HCT116 (cell line): Measurements from ENCODE around the gene IFIT3. TPM values are rescaled to one million over a fixed set of nuclear protein-coding genes. Genes with fewer than 3 reads are reported as not detected.

ENCODE experiments used
- ATAC-seq: fragments of 200-7000 bp; cut with Tn5 transposase; 2 replicates; pipeline ENCODE4 v1.9.1; 2020; ENCODE audit warnings: mild to moderate bottlenecking, moderate library complexity
- BruUV-seq: library from RNA; stranded (reverse); fragments of 400-500 nt; replicated peaks from 2 replicates; lab custom pipeline; 2021; lab: Mats Ljungman, UMichigan
- CTCF ChIA-PET: fragments of 300-600 bp; sonication (Branson Sonifier 250); formaldehyde crosslinking; loops from one replicate; lab custom pipeline; 2021; ENCODE audit warnings: antibody characterized with exemption; lab: Charles Lee
- POLR2A ChIA-PET: fragments of 300-600, 350-600 bp; sonication (Branson Sonifier 250); formaldehyde crosslinking; loops from one replicate; lab custom pipeline; 2021; ENCODE audit warnings: antibody characterized with exemption; lab: Charles Lee
- RAD21 ChIA-PET, 2 experiments: fragments of 300-600 bp; sonication (Branson Sonifier 250); formaldehyde crosslinking; loops; one replicate each; lab custom pipeline; 2023; ENCODE audit warnings: low total read pairs in 2 of 2; ENCODE audit not compliant: uncharacterized antibody in 2 of 2, unreplicated experiment in 2 of 2, low non-redundant PET in 1 of 2; lab: Charles Lee
- DNase-seq: peaks from one replicate; pipeline ENCODE4 v3.0.0-alpha.2; 2010; ENCODE audit warnings: low read depth, low spot score
- H2AFZ ChIP-seq: fragments of 200-600 bp; shearing (Covaris generic), sonication (generic); 2 replicates; pipeline ENCODE4 v1.6.1; 2017; ENCODE audit warnings: low read depth, mixed run types, mixed read lengths, antibody characterized with exemption, low read length; ENCODE audit not compliant: poor library complexity, severe bottlenecking
- H3K27ac ChIP-seq: 2 replicates; pipeline ENCODE4 v1.5.1; 2012; ENCODE audit warnings: low read depth, low read length
- H3K27me3 ChIP-seq: fragments of 200-600 bp; sonication (generic); 2 replicates; pipeline ENCODE4 v1.6.1; 2016; ENCODE audit warnings: mixed run types, low read length, mixed read lengths; ENCODE audit not compliant: insufficient read depth
- H3K36me3 ChIP-seq, 2 experiments: fragments of 200-500 bp in 1 of 2; fragments of 200-600 bp in 1 of 2; sonication (Bioruptor generic) in 1 of 2; sonication (generic) in 1 of 2; 2 replicates each; pipeline versions ENCODE4 v1.5.1 to v1.6.1; 2014 to 2016; ENCODE audit warnings: low read length in 2 of 2, inconsistent platforms in 1 of 2, mixed read lengths in 1 of 2, mixed run types in 1 of 2; ENCODE audit not compliant: insufficient read depth in 2 of 2, control insufficient read depth in 1 of 2
- H3K4me1 ChIP-seq, 2 experiments: fragments of 200-600 bp in 1 of 2; sonication (generic) in 1 of 2; 2 replicates each; pipeline versions ENCODE4 v1.5.1 to v1.6.1; 2012 to 2017; ENCODE audit warnings: low read length in 2 of 2, inconsistent platforms in 1 of 2, mild to moderate bottlenecking in 1 of 2, mixed read lengths in 1 of 2, mixed run types in 1 of 2, moderate library complexity in 1 of 2; ENCODE audit not compliant: insufficient read depth in 2 of 2, control insufficient read depth in 1 of 2
- H3K4me2 ChIP-seq: fragments of 200-600 bp; sonication (generic); 2 replicates; pipeline ENCODE4 v1.6.1; 2017; ENCODE audit warnings: mixed run types, low read length, mixed read lengths
- H3K4me3 ChIP-seq, 2 experiments: fragments of 200-600 bp in 1 of 2; sonication (generic) in 1 of 2; replicated peaks in 1 of 2; 2 replicates each; pipeline ENCODE4 v1.5.1; 2011 to 2016; ENCODE audit warnings: low read length in 2 of 2, control low read depth in 1 of 2, low read depth in 1 of 2, mild to moderate bottlenecking in 1 of 2, mixed read lengths in 1 of 2, mixed run types in 1 of 2
- H3K79me2 ChIP-seq: fragments of 200-600 bp; sonication (generic); 2 replicates; pipeline ENCODE4 v1.6.1; 2017; ENCODE audit warnings: mild to moderate bottlenecking, mixed run types, low read length, moderate library complexity, mixed read lengths; ENCODE audit not compliant: insufficient read depth
- H3K9ac ChIP-seq: fragments of 200-600 bp; sonication (generic); 2 replicates; pipeline ENCODE4 v1.6.1; 2016; ENCODE audit warnings: low read length, mixed read lengths
- H3K9me2 ChIP-seq: fragments of 200-600 bp; sonication (generic), shearing (Covaris generic); 2 replicates; pipeline ENCODE4 v1.6.1; 2017; ENCODE audit warnings: mixed run types, mild to moderate bottlenecking, moderate library complexity; ENCODE audit not compliant: insufficient read depth
- H3K9me3 ChIP-seq, 2 experiments: fragments of 200-500 bp in 1 of 2; fragments of 200-600 bp in 1 of 2; sonication (Bioruptor generic) in 1 of 2; sonication (generic) in 1 of 2; 2 replicates each; pipeline ENCODE4 v1.6.1; 2014 to 2017; ENCODE audit warnings: low read length in 2 of 2, mixed read lengths in 2 of 2, inconsistent platforms in 1 of 2, low read depth in 1 of 2, mild to moderate bottlenecking in 1 of 2, mixed run types in 1 of 2, moderate library complexity in 1 of 2; ENCODE audit not compliant: control insufficient read depth in 1 of 2, insufficient read depth in 1 of 2
- H4K20me1 ChIP-seq: fragments of 200-600 bp; sonication (generic), shearing (Covaris generic); 2 replicates; pipeline ENCODE4 v1.6.1; 2017; ENCODE audit warnings: mixed run types, mild to moderate bottlenecking, moderate library complexity; ENCODE audit not compliant: insufficient read depth
- CBX3 ChIP-seq: IDR thresholded peaks from 2 replicates; pipeline ENCODE4 v1.6.1; 2012; ENCODE audit warnings: low read depth
- EGR1 ChIP-seq: IDR thresholded peaks from 2 replicates; pipeline ENCODE4 v1.6.1; 2012; ENCODE audit warnings: low read depth
- ELF1 ChIP-seq: IDR thresholded peaks from 2 replicates; pipeline ENCODE4 v1.6.1; 2012; ENCODE audit warnings: low read depth, borderline replicate concordance
- EZH2 ChIP-seq: fragments of 200-600 bp; sonication (generic); IDR thresholded peaks from 2 replicates; pipeline ENCODE4 v1.6.1; 2017; ENCODE audit warnings: antibody characterized with exemption, mixed run types
- EZH2phosphoT487 ChIP-seq: fragments of 200-600 bp; IDR thresholded peaks from 2 replicates; pipeline ENCODE4 v1.6.1; 2018; ENCODE audit warnings: antibody characterized with exemption, borderline replicate concordance
- FOSL1 ChIP-seq: IDR thresholded peaks from 2 replicates; pipeline ENCODE4 v1.6.1; 2012; ENCODE audit warnings: low read depth
- JUND ChIP-seq: IDR thresholded peaks from 2 replicates; pipeline ENCODE4 v1.6.1; 2012
- POLR2A ChIP-seq: IDR thresholded peaks from 2 replicates; pipeline ENCODE4 v1.7.0; 2011; ENCODE audit warnings: borderline replicate concordance; ENCODE audit not compliant: insufficient read depth, insufficient read length; ENCODE audit errors: extremely low read depth
- POLR2AphosphoS5 ChIP-seq: IDR thresholded peaks from 2 replicates; pipeline ENCODE4 v1.6.1; 2011; ENCODE audit warnings: mild to moderate bottlenecking, low read depth, low read length, moderate library complexity
- RAD21 ChIP-seq: IDR thresholded peaks from 2 replicates; pipeline ENCODE4 v1.6.1; 2012; ENCODE audit warnings: low read depth, mild to moderate bottlenecking
- SP1 ChIP-seq: IDR thresholded peaks from 2 replicates; pipeline ENCODE4 v1.6.1; 2012; ENCODE audit warnings: low read depth
- SRF ChIP-seq: IDR thresholded peaks from 2 replicates; pipeline ENCODE4 v1.6.1; 2012; ENCODE audit warnings: low read depth
- TCF7L2 ChIP-seq: IDR thresholded peaks from 2 replicates; pipeline ENCODE4 v1.7.0; 2011; ENCODE audit warnings: borderline replicate concordance, inconsistent platforms; ENCODE audit not compliant: insufficient read depth, insufficient read length; ENCODE audit errors: extremely low read depth
- YY1 ChIP-seq: IDR thresholded peaks from 2 replicates; pipeline ENCODE4 v1.6.1; 2011; ENCODE audit warnings: low read length, low read depth, moderate library complexity, mild to moderate bottlenecking; ENCODE audit not compliant: insufficient replicate concordance; ENCODE audit errors: extremely low read depth
- intact Hi-C: fragments of 100-400 bp; cut with micrococcal nuclease; formaldehyde crosslinking; loops from 2 replicates; pipeline ENCODE4 v1.10.0; 2022
- total RNA-seq: library from RNA; stranded (reverse); gene quantifications from one replicate; pipeline ENCODE4 v1.2.1, GENCODE V29; 2021; ENCODE audit not compliant: unreplicated experiment
- TF ChIP-seq, protein P1 (sequence below): IDR thresholded peaks from 2 replicates; pipeline ENCODE4 v1.6.1; 2012
- TF ChIP-seq, protein P2 (sequence below): IDR thresholded peaks from 2 replicates; pipeline ENCODE4 v1.6.1; 2012
- TF ChIP-seq, protein P3 (sequence below), 3 experiments: fragments of 200-600 bp in 1 of 3; sonication (generic) in 1 of 3; IDR thresholded peaks in 2 of 3; conservative IDR thresholded peaks in 1 of 3; 2 replicates each; pipeline ENCODE4 v1.5.1; 2012 to 2017; ENCODE audit warnings: low read depth in 2 of 3, low read length in 2 of 3, antibody characterized with exemption in 1 of 3, borderline replicate concordance in 1 of 3, control low read depth in 1 of 3, mild to moderate bottlenecking in 1 of 3, mixed read lengths in 1 of 3, mixed run types in 1 of 3, moderate library complexity in 1 of 3; ENCODE audit not compliant: insufficient read depth in 1 of 3
- TF ChIP-seq, protein P4 (sequence below): IDR thresholded peaks from 2 replicates; pipeline ENCODE4 v1.6.1; 2012; ENCODE audit warnings: low read depth

IFIT3 gene
- total RNA-seq, 1 experiment from 2014 or later: 1.1 TPM

DNA sequence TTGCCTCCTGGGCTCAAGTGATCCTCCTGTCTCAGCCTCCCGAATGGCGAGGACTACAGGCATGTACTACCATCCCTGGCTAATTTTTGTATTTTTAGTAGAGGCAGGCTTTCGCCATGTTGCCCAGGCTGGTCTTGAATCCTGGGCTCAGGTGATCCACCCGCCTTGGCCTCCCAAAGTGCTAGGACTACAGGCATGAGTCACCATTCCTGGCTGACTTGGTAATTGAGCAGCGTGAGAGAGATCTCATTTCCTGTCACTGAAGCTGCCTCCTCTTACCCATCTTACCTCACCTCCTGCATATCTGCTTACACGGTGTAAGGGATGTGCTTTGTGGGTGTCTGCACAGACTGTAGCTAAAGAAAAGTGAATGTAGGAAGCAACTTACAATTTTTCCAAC is 9.7 kb downstream of the IFIT3 start:
- H3K4me1 ChIP-seq: peaks cover 3 to 22% of the 10 kb centered on the region in 2 experiments; a peak in 3 of 4 replicates
- H3K36me3 ChIP-seq: no peaks in the 10 kb centered on the region
- H3K4me2 ChIP-seq: peak overlapping the region; percentile 57
- H3K9me3 ChIP-seq: no peaks in the 10 kb centered on the region
- H3K79me2 ChIP-seq: no peaks in the 10 kb centered on the region
- ChIA-PET POLR2A (interaction anchor here (1.4 kb wide), 1 partner anchor 9 kb away, joined by 7 read pairs; the partner anchor contains the start of gene IFIT3), RAD21 (no interaction called here), CTCF (no interaction called here)
- no peaks in the 10 kb centered on the region for H3K9me2 ChIP-seq
- no peak overlapping the region for H3K27ac ChIP-seq
- no peak overlapping the region for H3K9ac ChIP-seq
- H3K27me3 ChIP-seq: no peaks in the 10 kb centered on the region
- ATAC-seq (peak; percentile 80), DNase-seq (peak; percentile 23)
- no peaks in the 10 kb centered on the region for H4K20me1 ChIP-seq
- no TSS peak for BruUV-seq
- TF ChIP-seq FOSL1 (peak; percentile 61), EZH2 (no peak), SP1 (0 out of 2 replicates have a peak, but pooled peaks have one; percentile 31), EGR1 (no peak), CBX3 (peak; percentile 77), SRF (no peak), TCF7L2 (no peak), EZH2phosphoT487 (no peak), POLR2A (no peak), YY1 (no peak), JUND (peak; percentile 75; the same call in 1 of the 2 replicates), RAD21 (no peak), ELF1 (no peak), POLR2AphosphoS5 (no peak)
- TF ChIP-seq, protein P1, sequence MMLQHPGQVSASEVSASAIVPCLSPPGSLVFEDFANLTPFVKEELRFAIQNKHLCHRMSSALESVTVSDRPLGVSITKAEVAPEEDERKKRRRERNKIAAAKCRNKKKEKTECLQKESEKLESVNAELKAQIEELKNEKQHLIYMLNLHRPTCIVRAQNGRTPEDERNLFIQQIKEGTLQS: no peak
- TF ChIP-seq, protein P2, sequence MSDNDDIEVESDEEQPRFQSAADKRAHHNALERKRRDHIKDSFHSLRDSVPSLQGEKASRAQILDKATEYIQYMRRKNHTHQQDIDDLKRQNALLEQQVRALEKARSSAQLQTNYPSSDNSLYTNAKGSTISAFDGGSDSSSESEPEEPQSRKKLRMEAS: 0 out of 2 replicates have a peak, but pooled peaks have one; percentile 28
- TF ChIP-seq, protein P3, sequence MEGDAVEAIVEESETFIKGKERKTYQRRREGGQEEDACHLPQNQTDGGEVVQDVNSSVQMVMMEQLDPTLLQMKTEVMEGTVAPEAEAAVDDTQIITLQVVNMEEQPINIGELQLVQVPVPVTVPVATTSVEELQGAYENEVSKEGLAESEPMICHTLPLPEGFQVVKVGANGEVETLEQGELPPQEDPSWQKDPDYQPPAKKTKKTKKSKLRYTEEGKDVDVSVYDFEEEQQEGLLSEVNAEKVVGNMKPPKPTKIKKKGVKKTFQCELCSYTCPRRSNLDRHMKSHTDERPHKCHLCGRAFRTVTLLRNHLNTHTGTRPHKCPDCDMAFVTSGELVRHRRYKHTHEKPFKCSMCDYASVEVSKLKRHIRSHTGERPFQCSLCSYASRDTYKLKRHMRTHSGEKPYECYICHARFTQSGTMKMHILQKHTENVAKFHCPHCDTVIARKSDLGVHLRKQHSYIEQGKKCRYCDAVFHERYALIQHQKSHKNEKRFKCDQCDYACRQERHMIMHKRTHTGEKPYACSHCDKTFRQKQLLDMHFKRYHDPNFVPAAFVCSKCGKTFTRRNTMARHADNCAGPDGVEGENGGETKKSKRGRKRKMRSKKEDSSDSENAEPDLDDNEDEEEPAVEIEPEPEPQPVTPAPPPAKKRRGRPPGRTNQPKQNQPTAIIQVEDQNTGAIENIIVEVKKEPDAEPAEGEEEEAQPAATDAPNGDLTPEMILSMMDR (IDR thresholded peaks at IDR 0.05 in 2 of 3, conservative IDR thresholded peaks at IDR 0.05 in 1 of 3; ENCODE audit: borderline replicate concordance in 1 of 3, insufficient read depth in 1 of 3, low read depth in 2 of 3, low read length in 2 of 3): no peak
- TF ChIP-seq, protein P4, sequence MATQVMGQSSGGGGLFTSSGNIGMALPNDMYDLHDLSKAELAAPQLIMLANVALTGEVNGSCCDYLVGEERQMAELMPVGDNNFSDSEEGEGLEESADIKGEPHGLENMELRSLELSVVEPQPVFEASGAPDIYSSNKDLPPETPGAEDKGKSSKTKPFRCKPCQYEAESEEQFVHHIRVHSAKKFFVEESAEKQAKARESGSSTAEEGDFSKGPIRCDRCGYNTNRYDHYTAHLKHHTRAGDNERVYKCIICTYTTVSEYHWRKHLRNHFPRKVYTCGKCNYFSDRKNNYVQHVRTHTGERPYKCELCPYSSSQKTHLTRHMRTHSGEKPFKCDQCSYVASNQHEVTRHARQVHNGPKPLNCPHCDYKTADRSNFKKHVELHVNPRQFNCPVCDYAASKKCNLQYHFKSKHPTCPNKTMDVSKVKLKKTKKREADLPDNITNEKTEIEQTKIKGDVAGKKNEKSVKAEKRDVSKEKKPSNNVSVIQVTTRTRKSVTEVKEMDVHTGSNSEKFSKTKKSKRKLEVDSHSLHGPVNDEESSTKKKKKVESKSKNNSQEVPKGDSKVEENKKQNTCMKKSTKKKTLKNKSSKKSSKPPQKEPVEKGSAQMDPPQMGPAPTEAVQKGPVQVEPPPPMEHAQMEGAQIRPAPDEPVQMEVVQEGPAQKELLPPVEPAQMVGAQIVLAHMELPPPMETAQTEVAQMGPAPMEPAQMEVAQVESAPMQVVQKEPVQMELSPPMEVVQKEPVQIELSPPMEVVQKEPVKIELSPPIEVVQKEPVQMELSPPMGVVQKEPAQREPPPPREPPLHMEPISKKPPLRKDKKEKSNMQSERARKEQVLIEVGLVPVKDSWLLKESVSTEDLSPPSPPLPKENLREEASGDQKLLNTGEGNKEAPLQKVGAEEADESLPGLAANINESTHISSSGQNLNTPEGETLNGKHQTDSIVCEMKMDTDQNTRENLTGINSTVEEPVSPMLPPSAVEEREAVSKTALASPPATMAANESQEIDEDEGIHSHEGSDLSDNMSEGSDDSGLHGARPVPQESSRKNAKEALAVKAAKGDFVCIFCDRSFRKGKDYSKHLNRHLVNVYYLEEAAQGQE: no peak
- no peak overlapping the region for H3K4me3 ChIP-seq
- H2AFZ ChIP-seq: peak overlapping the region; percentile 6
- intact Hi-C loops: no loop called here
